AG04449 (cell line): ENCODE data around the gene RBM6.

Source experiments
- CTCF ChIA-PET: fragments of 350-600 bp; formaldehyde crosslinking; extraction: SDS; loops from one replicate; lab custom pipeline; 2021; ENCODE audit warnings: antibody characterized with exemption; lab: Yijun Ruan, JAX
- POLR2A ChIA-PET: fragments of 400-600, 350-600 bp; formaldehyde crosslinking; extraction: SDS; loops from one replicate; lab custom pipeline; 2020; ENCODE audit warnings: antibody characterized with exemption, inconsistent platforms; lab: Yijun Ruan, JAX
- DNase-seq: peaks from one replicate; pipeline ENCODE4 v3.0.0-alpha.2; 2010; ENCODE audit warnings: low read depth, low spot score
- H3K4me3 ChIP-seq: 2 replicates; pipeline ENCODE4 v1.5.1; 2011; ENCODE audit warnings: low read depth, mild to moderate bottlenecking, control low read depth, low read length
- TF ChIP-seq, protein P1 (sequence below): IDR thresholded peaks from one replicate; pipeline ENCODE4 v1.5.1; 2011; ENCODE audit warnings: mild to moderate bottlenecking, moderate library complexity, low read length, control low read depth, inconsistent platforms; ENCODE audit not compliant: insufficient read depth; ENCODE audit errors: missing control alignments

Gene RBM6

DNA sequence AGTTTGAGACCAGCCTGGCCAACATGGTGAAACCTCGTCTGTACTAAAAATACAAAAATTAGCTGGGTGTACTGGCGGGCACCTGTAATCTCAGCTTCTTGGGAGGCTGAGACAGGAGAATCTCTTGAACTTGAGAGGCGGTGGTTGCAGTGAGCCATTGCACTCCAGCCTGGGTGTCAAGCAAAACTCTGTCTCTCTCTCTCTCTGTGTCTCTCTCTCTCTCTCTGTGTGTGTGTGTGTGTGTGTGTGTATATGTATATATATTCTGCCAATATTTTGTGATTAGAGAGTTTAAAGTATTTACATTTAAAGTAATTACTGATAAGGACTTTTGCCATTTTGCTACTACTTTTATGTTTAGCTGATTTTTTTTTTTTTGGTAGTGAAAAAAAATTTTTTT, 15.7 kb downstream of the RBM6 start:
- no peak overlapping the region for H3K4me3 ChIP-seq
- no peak for DNase-seq
- ChIA-PET POLR2A (interaction anchor here (1.6 kb wide), 1 partner anchor 15 kb away, joined by 8 read pairs; the partner anchor contains the start of gene RBM6), CTCF (interaction anchor here (1.4 kb wide), 1 partner anchor 20 kb away, joined by 4 read pairs; no protein-coding TSS in a partner anchor)
- TF ChIP-seq, protein P1, sequence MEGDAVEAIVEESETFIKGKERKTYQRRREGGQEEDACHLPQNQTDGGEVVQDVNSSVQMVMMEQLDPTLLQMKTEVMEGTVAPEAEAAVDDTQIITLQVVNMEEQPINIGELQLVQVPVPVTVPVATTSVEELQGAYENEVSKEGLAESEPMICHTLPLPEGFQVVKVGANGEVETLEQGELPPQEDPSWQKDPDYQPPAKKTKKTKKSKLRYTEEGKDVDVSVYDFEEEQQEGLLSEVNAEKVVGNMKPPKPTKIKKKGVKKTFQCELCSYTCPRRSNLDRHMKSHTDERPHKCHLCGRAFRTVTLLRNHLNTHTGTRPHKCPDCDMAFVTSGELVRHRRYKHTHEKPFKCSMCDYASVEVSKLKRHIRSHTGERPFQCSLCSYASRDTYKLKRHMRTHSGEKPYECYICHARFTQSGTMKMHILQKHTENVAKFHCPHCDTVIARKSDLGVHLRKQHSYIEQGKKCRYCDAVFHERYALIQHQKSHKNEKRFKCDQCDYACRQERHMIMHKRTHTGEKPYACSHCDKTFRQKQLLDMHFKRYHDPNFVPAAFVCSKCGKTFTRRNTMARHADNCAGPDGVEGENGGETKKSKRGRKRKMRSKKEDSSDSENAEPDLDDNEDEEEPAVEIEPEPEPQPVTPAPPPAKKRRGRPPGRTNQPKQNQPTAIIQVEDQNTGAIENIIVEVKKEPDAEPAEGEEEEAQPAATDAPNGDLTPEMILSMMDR: no peak

DNA sequence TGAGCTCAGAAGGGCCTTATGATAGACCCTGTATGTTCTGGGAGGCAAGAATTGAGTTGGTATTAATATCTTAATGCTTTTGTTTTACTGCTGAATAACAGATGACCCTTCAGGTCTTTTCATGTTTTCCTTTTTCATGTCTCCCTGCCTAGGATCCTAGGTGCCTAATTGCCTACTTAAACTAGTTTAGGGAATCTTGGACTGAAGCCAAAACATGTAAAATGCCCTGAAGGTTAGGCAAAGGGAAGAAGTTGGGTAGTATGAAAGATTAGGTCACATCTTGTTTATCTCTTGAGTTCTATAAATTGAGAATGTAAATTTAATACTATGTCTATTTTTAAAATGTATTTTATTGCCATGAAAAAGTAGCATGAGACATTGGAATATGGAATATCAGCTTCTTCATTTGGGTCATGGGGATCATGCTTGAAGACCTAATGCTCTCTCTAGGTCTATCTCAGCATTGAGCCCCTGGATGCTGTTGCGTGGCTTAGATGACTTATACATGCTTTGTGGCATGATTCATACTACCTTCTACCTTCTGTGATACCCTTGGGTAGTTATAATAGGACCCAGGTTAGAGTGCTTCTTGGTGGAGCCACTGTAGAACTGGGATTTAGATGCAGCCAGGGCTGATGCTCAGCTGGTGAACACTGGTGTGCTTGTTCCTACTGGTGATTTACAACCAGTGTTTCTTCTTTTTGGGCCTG, 26.4 kb downstream of the RBM6 start:
- no peak for DNase-seq
- TF ChIP-seq, protein P1: no peak
- POLR2A ChIA-PET: no interaction called here
- no peak overlapping the region for H3K4me3 ChIP-seq
- CTCF ChIA-PET: interaction anchor here (1.7 kb wide), 1 partner anchor 12 kb away, joined by 4 read pairs; no protein-coding TSS in a partner anchor

DNA sequence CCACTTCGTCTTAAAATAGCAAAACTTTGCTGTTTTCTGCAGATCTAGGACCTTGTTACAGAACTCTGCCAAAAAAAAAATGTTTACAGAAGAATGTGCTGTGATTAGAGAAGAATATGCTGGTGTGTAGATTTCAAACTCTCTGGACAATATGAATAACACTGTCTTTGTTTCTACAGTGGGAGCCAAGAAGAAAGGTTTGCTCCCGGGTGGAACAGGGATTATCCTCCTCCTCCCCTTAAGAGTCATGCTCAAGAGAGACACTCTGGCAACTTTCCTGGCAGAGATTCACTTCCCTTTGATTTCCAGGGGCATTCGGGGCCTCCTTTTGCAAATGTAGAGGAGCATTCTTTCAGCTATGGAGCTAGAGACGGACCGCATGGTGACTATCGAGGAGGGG, 27.3 kb downstream of the RBM6 start:
- no peak for DNase-seq
- POLR2A ChIA-PET: no interaction called here
- no peak overlapping the region for H3K4me3 ChIP-seq
- TF ChIP-seq, protein P1: no peak
- CTCF ChIA-PET: interaction anchor here (1.7 kb wide), 1 partner anchor 12 kb away, joined by 4 read pairs; no protein-coding TSS in a partner anchor

DNA sequence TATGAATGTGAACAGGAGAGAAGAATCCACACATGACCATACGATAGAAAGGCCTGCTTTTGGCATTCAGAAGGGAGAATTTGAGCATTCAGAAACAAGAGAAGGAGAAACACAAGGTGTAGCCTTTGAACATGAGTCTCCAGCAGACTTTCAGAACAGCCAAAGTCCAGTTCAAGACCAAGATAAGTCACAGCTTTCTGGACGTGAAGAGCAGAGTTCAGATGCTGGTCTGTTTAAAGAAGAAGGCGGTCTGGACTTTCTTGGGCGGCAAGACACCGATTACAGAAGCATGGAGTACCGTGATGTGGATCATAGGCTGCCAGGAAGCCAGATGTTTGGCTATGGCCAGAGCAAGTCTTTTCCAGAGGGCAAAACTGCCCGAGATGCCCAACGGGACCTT, 28.4 kb downstream of the RBM6 start:
- CTCF ChIA-PET: no interaction called here
- DNase-seq: no peak
- H3K4me3 ChIP-seq: no peak overlapping the region
- TF ChIP-seq, protein P1: no peak
- POLR2A ChIA-PET: no interaction called here

DNA sequence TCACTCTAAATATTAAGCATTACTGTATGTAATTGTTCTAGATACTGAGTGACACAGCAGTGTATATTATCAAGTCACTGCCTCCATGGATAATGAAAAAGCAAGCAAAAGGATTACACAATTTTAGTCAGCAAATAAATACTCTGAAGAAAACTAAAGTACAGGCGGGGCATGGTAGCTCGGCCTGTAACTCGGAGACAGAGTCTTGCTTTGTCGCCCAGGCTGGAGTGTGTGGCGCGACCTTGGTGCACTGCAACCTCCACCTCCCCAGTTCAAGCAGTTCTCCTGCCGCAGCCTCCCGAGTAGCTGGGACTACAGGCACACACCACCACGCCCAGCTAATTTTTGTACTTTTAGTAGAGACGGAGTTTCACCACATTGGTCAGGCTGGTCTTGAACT, 32.7 kb downstream of the RBM6 start:
- TF ChIP-seq, protein P1: no peak
- ChIA-PET CTCF (no interaction called here), POLR2A (interaction anchor here (1.8 kb wide), 1 partner anchor 32 kb away, joined by 4 read pairs; the partner anchor contains the start of gene RBM6)
- H3K4me3 ChIP-seq: no peak overlapping the region
- no peak for DNase-seq

DNA sequence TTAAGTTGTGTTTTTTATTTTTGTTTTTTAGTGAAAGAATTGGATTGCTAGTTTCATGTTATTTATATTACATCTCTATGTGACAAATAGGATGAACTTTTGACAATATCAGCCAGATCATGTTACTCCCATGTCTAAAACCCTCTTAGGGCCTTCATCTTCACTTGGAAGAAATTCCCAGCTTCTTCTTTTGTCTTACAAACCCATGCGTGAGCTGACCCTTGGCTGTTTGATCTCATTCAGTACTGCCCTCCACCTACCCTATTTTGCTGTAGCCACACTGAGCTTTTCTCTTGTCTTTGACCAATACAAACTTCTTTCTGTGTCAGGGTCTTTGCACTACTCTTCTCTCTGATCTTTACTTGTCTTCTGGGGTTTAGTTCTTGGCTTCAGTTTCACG, 37.0 kb downstream of the RBM6 start:
- no peak for DNase-seq
- H3K4me3 ChIP-seq: no peak overlapping the region
- ChIA-PET POLR2A (no interaction called here), CTCF (no interaction called here)
- TF ChIP-seq, protein P1: no peak
